GM18951 (cell line): ENCODE results near the gene RHBDD2.
"Not testable (repeated sequence)": the region's sequence is repeated elsewhere in the genome, so short reads cannot be mapped to it uniquely, and the experiment has no call there.

Source experiments
- POLR2A ChIP-seq: IDR thresholded peaks from 4 replicates; pipeline ENCODE4 v1.6.1; 2011; ENCODE audit warnings: mild to moderate bottlenecking; ENCODE audit not compliant: insufficient read length, insufficient read depth; ENCODE audit errors: extremely low read depth
- in situ Hi-C: fragments of 300-500 bp; cut with MboI; formaldehyde crosslinking; loops from one replicate; pipeline ENCODE4 v1.12.0; 2022; ENCODE audit warnings: low sequenced_read_pairs, mixed read lengths, inconsistent platforms; ENCODE audit not compliant: unreplicated experiment

RHBDD2 gene

GRCh38 chr7:75878769-75879611, at the start of gene RHBDD2:
Gene RHBDD2 (plus strand): TSS chr7:75879034. CDS start chr7:75879083, 49 bp downstream.
- peak; percentile 94 for TF ChIP-seq POLR2A
- in situ Hi-C loops = no loop called here

GRCh38 chr7:75829656-75830055, 49.2 kb upstream of the RHBDD2 start:
- in situ Hi-C loops = not testable (repeated sequence)

DNA sequence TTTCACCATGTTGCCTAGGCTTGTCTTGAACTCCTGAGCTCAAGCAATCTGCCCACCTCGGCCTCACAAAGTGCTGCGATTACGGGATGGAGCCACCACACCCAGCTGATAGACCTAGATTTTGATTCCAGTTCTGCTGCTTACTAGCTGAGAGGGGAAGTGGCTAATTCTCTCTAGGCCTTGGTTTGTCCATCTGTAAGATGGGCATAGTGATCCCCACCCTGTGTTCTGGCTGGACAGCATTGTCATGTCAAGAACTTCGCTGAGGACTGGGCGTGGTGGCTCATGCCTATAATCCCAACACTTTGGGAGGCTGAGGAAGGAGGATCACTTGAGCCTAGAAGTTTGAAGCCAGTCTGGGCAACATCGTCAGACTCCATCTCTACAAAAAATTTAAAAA, 47.9 kb upstream of the RHBDD2 start:
- in situ Hi-C loops = no loop called here
- TF ChIP-seq POLR2A = no peak

DNA sequence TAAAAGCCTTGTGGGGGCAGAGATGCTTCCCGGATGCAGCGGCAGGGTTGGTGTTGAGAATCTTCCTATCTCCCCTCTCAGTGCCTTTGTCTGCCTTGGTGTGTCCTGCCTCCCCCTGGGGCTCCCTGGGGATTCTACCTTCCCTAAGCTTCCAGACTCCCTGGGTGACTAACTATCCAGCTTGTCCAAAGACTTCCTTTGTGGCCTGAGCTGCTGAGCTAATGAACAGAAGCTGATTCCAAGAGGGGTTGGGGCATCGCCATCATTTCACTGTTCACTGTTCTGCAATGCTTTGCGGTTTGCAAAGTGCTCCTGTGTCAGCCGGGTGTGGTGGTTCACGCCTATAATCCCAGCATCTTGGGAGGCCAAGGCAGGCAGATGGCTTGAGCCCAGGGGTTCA, 45.2 kb upstream of the RHBDD2 start:
- in situ Hi-C loops = not testable (repeated sequence)

DNA sequence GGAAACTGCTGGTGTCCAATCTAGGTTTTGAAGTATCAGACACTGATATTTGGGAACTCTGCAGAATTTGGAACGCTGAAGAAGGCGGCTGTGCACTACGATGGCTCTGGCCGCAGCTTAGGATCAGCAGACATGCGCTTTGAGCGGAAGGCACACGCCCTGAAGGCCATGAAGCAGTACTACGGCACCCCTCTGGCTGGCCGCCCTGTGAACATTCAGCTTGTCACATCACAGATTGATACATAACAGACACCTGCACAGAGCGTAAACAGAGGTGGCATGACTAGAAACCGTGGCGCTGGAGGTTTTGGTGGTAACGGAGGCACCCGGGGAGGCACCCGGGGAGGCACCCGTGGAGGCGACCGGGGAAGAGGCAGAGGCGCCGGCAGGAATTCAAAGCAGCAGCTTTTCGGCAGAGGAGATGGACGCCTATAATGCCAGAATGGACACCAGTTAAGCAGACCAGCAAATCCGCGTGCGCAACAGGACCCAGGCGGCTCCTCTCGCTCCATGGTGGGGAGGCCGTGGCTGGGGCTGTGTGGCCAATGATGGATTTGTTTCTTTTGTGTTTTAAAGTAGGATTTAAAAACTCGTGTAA, 43.0 kb upstream of the RHBDD2 start:
- in situ Hi-C loops = no loop called here
- no peak for TF ChIP-seq POLR2A

GRCh38 chr7:75836798-75837197, 42.0 kb upstream of the RHBDD2 start:
- TF ChIP-seq POLR2A = no peak
- in situ Hi-C loops = no loop called here

DNA sequence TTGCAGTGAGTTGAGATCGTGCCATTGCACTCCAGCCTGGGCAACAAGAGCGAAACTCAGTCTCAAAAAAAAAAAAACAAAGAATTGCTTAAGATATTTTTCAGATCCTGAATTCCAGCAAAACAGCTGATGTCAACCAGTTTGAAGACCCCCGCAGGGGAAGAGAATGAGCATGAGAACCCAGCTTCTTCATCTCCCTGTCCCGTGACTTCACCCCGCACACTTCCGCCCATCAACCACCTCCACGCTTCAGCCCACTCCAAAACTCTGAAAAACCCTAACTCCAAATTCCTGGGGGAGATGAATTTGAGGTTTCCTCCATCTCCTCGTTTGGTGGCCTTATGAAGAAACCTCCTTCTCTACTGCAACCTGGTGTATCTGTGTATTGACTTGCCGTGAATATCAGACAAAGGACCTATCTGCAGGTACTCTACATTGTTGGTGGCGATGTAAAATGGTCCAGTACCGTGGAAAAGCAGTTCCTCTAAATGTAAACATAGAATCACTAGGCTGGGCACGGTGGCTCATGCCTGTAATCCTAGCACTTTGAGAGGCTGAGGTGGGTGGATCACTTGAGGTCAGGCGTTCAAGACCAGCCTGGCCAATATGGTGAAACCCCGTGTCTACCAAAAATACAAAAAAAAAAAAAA, 40.4 kb upstream of the RHBDD2 start:
- in situ Hi-C loops = not testable (repeated sequence)

GRCh38 chr7:75840029-75840428, 38.8 kb upstream of the RHBDD2 start:
- no peak for TF ChIP-seq POLR2A
- in situ Hi-C loops = no loop called here

- in situ Hi-C loops = no loop called here
Observed at GRCh38 chr7:75842836-75843446, 35.9 kb upstream of the RHBDD2 start.

GRCh38 chr7:75843613-75844116, 35.2 kb upstream of the RHBDD2 start:
- no peak for TF ChIP-seq POLR2A
- in situ Hi-C loops = no loop called here

More at GRCh38 chr7:75842836-75843446, 35.9 kb upstream of the RHBDD2 start:
- TF ChIP-seq POLR2A = no peak

GRCh38 chr7:75844158-75844557, 34.7 kb upstream of the RHBDD2 start:
- TF ChIP-seq POLR2A = no peak
- in situ Hi-C loops = no loop called here

DNA sequence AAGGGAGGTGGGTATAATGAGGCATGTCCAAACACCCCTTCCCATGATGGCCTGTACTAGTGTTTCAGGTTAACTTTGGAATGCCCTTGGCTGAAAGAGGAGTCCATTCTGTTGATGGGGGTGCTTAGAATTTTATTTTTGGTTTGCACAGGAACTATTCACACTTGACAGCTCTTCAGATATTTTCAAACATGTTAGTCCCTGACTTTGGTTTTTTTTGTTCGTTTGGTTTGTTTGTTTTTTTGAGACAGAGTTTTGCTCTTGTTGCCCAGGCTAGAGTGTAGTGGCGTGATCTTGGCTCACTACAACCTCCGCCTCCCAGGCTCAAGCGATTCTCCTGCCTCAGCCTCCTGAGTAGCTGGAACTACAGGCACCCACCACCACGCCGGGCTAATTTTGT, 33.7 kb upstream of the RHBDD2 start:
- in situ Hi-C loops = not testable (repeated sequence)

DNA sequence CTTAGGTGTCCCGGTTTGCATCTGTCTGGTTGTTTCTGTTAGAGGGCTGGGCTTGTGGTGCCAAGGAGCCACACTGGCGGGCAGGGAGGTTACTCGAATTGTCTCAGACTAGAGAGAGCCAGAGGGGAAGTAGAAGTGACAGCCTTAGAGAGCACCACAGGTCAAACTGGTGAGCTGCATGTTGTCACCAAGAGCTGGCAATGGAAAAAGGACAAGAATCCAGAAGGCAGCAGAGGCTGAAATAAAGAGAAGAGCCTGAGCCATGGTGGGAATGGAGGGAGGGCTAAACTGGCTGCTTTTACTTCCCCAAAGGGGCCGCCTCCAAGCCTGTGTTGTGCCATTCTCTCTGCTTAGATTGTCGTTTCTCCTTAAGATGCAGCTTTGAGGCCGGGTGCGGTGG, 31.1 kb upstream of the RHBDD2 start:
- in situ Hi-C loops = no loop called here
- no peak for TF ChIP-seq POLR2A

DNA sequence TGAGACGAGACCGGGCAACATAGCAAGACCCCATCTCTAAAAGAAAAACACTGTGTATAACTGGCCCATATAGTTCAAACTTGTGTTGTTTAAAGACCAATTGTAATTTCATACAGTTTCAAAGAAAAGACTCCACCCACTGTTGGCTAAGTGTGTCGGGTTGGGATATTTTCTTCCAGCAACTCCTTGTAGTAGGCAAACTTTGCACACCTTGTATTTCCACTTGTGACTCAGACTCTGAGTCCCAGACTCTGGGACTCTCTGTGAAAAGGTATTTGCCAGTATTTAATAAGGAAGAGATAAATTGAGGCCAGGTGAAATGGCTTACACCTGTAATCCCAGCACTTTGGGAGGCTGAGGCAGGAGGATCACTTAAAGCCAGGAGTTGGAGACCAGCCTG, 29.3 kb upstream of the RHBDD2 start:
- in situ Hi-C loops = no loop called here
- TF ChIP-seq POLR2A = no peak

DNA sequence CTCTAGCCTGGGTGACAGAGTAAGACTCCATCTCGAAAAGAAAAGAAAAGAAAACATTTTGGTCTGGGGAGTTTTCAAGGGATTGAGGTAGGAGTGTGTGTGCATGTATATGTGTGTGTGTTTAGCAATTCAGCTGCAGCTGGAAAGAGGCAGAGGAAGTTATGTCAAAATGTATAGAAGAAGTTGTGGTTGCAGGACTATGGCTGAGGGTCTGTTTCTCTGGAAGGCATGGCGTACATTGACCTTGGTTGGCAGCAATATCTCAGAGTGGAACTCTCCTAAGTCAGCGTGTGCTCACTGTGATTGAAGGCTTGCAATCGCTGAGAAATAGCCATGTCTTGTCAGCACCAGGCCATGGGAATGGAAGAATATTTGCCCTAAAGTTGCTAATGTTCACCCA, 28.6 kb upstream of the RHBDD2 start:
- in situ Hi-C loops = no loop called here
- no peak for TF ChIP-seq POLR2A
